Measurements from ENCODE around the gene LRRC9. TPM values are rescaled to one million over a fixed set of nuclear protein-coding genes. Genes with fewer than 3 reads are reported as not detected.
A peak's percentile ranks its signal among the peaks of the same experiment; 100 is the strongest.

Gene LRRC9
- total RNA-seq (under 1 TPM in 2 of 6 donors, not detected in 4; 0.09 to 0.31 TPM), polyA plus RNA-seq (under 1 TPM in 1 of 2 donors, not detected in 1; 0.19 TPM)

DNA sequence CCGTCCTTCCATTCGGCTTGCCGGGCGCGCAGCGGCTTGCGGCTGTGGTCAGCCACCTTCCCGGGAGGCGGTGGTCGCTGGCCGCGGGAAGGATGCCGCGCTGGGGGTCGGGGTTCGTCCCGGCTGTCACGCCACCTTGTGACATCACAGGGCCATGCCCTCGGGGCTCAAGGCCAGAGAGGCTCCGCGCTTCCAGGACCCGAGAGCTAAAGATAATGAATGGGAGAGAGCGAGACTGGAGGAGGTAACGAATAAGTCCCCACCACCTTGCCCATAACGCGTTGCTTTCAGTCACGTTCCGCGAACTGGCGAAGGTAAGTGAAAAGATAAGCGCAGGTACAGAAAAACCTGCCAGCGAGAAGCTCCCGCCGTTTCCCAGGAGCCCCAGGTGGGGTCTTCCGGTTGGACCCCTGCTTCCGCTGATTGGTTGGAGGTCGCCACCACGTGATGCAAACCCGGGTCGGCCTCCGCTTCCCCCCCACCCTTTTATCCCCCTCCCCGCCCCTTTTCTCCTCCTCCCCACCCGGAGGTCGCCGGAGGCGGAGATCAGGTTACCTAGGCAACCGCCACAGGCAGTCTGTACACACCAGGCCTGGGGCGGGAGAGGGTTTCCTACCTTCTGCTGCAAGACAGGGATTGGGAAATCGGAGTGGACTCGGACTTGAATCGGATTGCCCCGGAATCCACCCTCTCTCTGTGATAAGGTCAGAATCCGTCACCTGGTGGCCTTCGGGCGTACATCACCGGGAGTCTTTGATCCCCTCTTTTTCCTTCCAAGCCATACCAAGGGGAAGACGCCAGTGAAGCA, at the start of gene LRRC9:
Gene LRRC9, plus strand, starts transcription at position 575 of the 808 bp plus-strand sequence.
- intact Hi-C loops (cut with DNase I), result no loop called here
- no peaks in the 10 kb centered on the region for H3K36me3 ChIP-seq
- H3K4me1 ChIP-seq, result no peaks in the 10 kb centered on the region
- WGBS, 2 donors, result 4 to 5% methylated on average over 51 to 57 of the region's 57 CpGs
- no peak within 1 kb of the TSS for H3K27ac ChIP-seq
- TF ChIP-seq, protein P1, sequence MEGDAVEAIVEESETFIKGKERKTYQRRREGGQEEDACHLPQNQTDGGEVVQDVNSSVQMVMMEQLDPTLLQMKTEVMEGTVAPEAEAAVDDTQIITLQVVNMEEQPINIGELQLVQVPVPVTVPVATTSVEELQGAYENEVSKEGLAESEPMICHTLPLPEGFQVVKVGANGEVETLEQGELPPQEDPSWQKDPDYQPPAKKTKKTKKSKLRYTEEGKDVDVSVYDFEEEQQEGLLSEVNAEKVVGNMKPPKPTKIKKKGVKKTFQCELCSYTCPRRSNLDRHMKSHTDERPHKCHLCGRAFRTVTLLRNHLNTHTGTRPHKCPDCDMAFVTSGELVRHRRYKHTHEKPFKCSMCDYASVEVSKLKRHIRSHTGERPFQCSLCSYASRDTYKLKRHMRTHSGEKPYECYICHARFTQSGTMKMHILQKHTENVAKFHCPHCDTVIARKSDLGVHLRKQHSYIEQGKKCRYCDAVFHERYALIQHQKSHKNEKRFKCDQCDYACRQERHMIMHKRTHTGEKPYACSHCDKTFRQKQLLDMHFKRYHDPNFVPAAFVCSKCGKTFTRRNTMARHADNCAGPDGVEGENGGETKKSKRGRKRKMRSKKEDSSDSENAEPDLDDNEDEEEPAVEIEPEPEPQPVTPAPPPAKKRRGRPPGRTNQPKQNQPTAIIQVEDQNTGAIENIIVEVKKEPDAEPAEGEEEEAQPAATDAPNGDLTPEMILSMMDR (IDR thresholded peaks at IDR 0.05), result no peak
- FAIRE-seq, result no peak
- H3K27me3 ChIP-seq, result peaks cover 0 to 11% (median 1%) of the 10 kb centered on the region in 4 donors
- peak within 1 kb of the TSS; percentile 29 to 53 (median 36) for H3K4me3 ChIP-seq
- ATAC-seq, result peak; percentile 84 to 91 (median 85)
- no peaks in the 10 kb centered on the region for H3K9me3 ChIP-seq
- DNase-seq, result peak; percentile 46 to 75 (median 59)

DNA sequence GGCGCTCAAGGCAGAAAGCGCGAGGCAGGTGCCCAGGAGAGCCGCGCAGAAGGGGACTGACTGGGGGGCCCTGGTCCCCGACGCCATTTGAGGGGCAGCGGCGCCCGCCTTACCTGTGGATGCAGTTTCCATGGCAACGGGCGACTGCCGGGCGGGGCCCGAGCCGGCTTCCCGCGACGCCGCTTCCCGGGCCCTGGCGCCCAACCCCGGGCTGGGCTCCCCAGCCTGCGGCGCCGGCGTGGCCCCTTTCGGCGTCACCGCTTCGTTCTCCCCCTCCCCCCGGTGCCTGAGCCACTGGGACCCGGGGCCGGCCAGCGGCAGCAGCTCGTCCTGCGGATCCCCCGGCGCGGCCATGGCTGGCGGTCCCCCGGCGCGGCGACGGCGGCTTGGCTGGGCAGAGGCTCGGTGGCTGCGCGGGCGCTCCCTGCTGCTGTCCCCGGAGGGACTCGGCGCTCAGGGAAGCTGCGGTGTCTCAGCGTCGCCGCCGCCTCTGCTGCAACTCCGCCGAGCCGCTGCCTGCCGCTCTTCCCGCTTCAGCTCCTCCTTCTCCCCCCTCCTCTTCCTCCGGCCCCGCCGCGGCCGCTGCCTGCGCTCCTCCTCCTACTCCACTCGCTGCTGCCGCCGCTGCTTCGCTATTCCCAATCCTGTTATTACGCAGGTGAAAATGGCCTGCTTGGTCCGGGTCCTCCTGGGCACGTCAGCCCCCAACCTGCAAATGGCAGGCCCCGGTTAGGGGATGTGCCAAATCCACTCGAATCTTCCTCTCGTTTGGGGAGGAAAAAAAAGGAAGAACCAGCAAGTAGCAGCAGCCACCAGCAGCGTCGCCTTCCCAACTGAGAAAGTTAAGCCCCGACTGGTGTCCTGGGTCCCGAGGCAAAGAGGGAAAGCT, 49.4 kb upstream of the LRRC9 start, which contains the start of gene RTN1:
Gene RTN1, minus strand, starts transcription at position 500 of the 889 bp plus-strand sequence. Its CDS starts 146 bp downstream, at position 354.
- no peaks in the 10 kb centered on the region for H3K9me3 ChIP-seq
- H3K4me3 ChIP-seq, result peak within 1 kb of the TSS; percentile 33 to 67 (median 53)
- H3K27ac ChIP-seq, result peak within 1 kb of the TSS in 2 of 4 donors; percentile 5 to 6
- TF ChIP-seq, protein P1 (IDR thresholded peaks at IDR 0.05), result no peak
- 1% methylated on average over 54 to 84 of the region's 84 CpGs for WGBS, 2 donors
- H3K4me1 ChIP-seq, result no peaks in the 10 kb centered on the region
- DNase-seq (peak; percentile 51 to 89 (median 60)), ATAC-seq (peak; percentile 93 to 98 (median 96)), FAIRE-seq (no peak)
- H3K36me3 ChIP-seq, result no peaks in the 10 kb centered on the region
- H3K27me3 ChIP-seq, result peaks cover 0 to 26% (median 0%) of the 10 kb centered on the region in 4 donors
- intact Hi-C loops (cut with DNase I), result no loop called here

DNA sequence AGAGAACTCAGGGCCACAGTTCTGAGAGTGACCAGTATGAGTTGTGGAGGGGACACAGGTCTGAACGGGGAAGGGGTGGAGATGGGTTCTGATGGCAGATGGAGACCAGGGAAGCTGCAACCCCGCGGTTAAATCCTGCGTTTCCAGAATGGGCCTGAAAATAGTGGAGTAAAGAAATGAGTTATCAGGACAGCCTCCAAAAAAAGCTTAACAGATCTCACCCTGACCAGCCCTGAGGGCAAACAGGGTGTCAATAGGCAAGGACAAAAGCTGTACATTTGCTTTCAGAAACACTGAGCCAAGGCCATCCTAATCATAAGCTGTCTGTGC, 48.8 kb upstream of the LRRC9 start:
- intact Hi-C loops (cut with DNase I), result no loop called here
- H3K27me3 ChIP-seq, result peaks cover 0 to 26% (median 0%) of the 10 kb centered on the region in 4 donors
- H3K4me1 ChIP-seq, result no peaks in the 10 kb centered on the region
- H3K27ac ChIP-seq, result no peak overlapping the region
- no peak for ATAC-seq
- TF ChIP-seq, protein P1 (IDR thresholded peaks at IDR 0.05), result no peak
- no peak for DNase-seq
- no peaks in the 10 kb centered on the region for H3K9me3 ChIP-seq
- WGBS, 2 donors, result 4% methylated on average over 4 of the region's 4 CpGs
- no peaks in the 10 kb centered on the region for H3K36me3 ChIP-seq
- H3K4me3 ChIP-seq, result peak overlapping the region in 2 of 4 donors; percentile 47 to 67
- no peak for FAIRE-seq

DNA sequence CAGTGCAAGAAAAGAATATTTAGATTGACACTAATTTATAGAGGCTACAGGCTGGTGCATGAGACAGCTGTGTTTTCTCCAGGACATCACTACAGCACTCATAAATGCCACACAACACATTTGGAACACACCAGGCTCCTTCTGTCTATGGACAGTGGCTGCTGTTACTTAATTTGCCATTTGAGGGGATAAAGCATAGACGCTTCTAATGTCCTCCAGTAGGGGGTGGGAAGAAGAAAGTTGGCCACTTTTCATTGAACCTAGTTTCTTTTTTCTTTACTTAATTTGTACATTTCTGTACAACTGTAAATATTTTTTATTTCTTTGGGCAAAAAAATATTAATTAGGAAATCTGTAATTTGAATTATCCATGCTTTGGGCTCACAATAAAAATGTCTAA, 37.0 kb upstream of the LRRC9 start:
- TF ChIP-seq, protein P1 (IDR thresholded peaks at IDR 0.05), result no peak
- no peak for ATAC-seq
- H3K27ac ChIP-seq, result no peak overlapping the region
- intact Hi-C loops (cut with DNase I), result no loop called here
- H3K4me1 ChIP-seq, result no peaks in the 10 kb centered on the region
- 57 to 67% methylated on average over 1 of the region's 1 CpG for WGBS, 2 donors
- no peaks in the 10 kb centered on the region for H3K9me3 ChIP-seq
- DNase-seq, result no peak
- H3K4me3 ChIP-seq, result no peak overlapping the region
- no peaks in the 10 kb centered on the region for H3K27me3 ChIP-seq
- no peak for FAIRE-seq
- no peaks in the 10 kb centered on the region for H3K36me3 ChIP-seq

All from pancreas (tissue), 10 donors.